ENCODE measurements around the gene LRRC4C. TPM values are rescaled to one million over a fixed set of nuclear protein-coding genes. Genes with fewer than 3 reads are reported as not detected.

The LRRC4C gene
- polyA plus RNA-seq, 1 of the 3 experiments (the other 2 are of a cell fraction): 0.16 TPM

DNA sequence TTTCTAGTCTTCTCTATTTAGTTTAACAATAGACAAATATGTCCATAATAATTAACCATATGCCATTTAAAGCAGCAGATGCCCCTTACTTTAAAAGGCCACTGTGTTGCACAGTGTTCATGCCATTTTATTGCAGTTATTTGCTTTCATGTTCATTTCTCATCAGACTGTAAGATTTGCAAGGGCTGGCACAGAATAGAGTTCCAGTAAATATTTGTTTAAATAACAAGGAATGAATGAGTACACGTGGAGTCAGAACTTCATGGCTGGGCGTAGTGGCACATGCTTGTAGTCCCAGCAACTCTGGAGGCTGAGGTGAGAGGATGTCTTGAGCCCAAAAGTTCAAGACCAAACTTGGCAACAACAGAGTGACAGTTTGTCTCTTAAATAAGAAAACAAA, 1228.6 kb downstream of the LRRC4C start:
- Histone ChIP-seq H3K79me2 (ENCODE audit: insufficient read depth) (no peaks in the 10 kb centered on the region), H3K36me3 (replicated peaks in 1 of 2; ENCODE audit: control insufficient read depth in 1 of 2, insufficient read depth in 2 of 2, low read length in 1 of 2) (no peaks in the 10 kb centered on the region), H4K20me1 (ENCODE audit: insufficient read depth) (no peaks in the 10 kb centered on the region), H3F3A (replicated peaks; ENCODE audit: insufficient read depth) (no peaks in the 10 kb centered on the region), H3K9me3 (no peaks in the 10 kb centered on the region), H3K27ac (ENCODE audit: low read depth in 2 of 2, low read length in 1 of 2) (no peak overlapping the region), H3K4me1 (ENCODE audit: control insufficient read depth in 1 of 2, insufficient read depth in 2 of 2, low read depth in 1 of 2, low read length in 1 of 2) (peaks cover 0 to 8% of the 10 kb centered on the region in 2 experiments; a peak in 1 of 4 replicates), H3K9me2 (no peaks in the 10 kb centered on the region), H3K4me2 (no peak overlapping the region), H3K27me3 (ENCODE audit: insufficient read depth) (no peaks in the 10 kb centered on the region), H3K9ac (no peak overlapping the region), H2AFZ (ENCODE audit: low read depth) (no peak overlapping the region), H3K4me3 (ENCODE audit: low read depth in 2 of 2, low read length in 1 of 2) (no peak overlapping the region)
- ChIA-PET CTCF (no interaction called here), POLR2A (no interaction called here)
- no peak for TF ChIP-seq TAF1 (IDR thresholded peaks at IDR 0.05; ENCODE audit: borderline replicate concordance, low read depth, low read length)
- no peak for TF ChIP-seq RCOR1 (IDR thresholded peaks at IDR 0.05; ENCODE audit: low read length)
- TF ChIP-seq, protein P1, sequence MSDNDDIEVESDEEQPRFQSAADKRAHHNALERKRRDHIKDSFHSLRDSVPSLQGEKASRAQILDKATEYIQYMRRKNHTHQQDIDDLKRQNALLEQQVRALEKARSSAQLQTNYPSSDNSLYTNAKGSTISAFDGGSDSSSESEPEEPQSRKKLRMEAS (IDR thresholded peaks at IDR 0.05; ENCODE audit: low read depth): no peak
- TF ChIP-seq FOXJ3 (CRISPR knock-in tag; IDR thresholded peaks at IDR 0.05): no peak
- no peak for TF ChIP-seq MXI1 (IDR thresholded peaks at IDR 0.05; ENCODE audit: low read depth, low read length)
- TF ChIP-seq MEF2A (IDR thresholded peaks at IDR 0.05; ENCODE audit: borderline replicate concordance, low read depth): no peak
- TF ChIP-seq RXRA (IDR thresholded peaks at IDR 0.05; ENCODE audit: borderline replicate concordance, low read depth): no peak
- TF ChIP-seq PBX3 (IDR thresholded peaks at IDR 0.05): no peak
- no peak for TF ChIP-seq ZBTB33 (IDR thresholded peaks at IDR 0.05; ENCODE audit: borderline replicate concordance, low read depth)
- TF ChIP-seq ELF1 (IDR thresholded peaks at IDR 0.05): no peak
- no peak for TF ChIP-seq FOSL2 (IDR thresholded peaks at IDR 0.05; ENCODE audit: borderline replicate concordance, low read depth)
- TF ChIP-seq, protein P2, sequence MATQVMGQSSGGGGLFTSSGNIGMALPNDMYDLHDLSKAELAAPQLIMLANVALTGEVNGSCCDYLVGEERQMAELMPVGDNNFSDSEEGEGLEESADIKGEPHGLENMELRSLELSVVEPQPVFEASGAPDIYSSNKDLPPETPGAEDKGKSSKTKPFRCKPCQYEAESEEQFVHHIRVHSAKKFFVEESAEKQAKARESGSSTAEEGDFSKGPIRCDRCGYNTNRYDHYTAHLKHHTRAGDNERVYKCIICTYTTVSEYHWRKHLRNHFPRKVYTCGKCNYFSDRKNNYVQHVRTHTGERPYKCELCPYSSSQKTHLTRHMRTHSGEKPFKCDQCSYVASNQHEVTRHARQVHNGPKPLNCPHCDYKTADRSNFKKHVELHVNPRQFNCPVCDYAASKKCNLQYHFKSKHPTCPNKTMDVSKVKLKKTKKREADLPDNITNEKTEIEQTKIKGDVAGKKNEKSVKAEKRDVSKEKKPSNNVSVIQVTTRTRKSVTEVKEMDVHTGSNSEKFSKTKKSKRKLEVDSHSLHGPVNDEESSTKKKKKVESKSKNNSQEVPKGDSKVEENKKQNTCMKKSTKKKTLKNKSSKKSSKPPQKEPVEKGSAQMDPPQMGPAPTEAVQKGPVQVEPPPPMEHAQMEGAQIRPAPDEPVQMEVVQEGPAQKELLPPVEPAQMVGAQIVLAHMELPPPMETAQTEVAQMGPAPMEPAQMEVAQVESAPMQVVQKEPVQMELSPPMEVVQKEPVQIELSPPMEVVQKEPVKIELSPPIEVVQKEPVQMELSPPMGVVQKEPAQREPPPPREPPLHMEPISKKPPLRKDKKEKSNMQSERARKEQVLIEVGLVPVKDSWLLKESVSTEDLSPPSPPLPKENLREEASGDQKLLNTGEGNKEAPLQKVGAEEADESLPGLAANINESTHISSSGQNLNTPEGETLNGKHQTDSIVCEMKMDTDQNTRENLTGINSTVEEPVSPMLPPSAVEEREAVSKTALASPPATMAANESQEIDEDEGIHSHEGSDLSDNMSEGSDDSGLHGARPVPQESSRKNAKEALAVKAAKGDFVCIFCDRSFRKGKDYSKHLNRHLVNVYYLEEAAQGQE (IDR thresholded peaks at IDR 0.05; ENCODE audit: low read depth, low read length): no peak
- TF ChIP-seq RAD21 (IDR thresholded peaks at IDR 0.05; ENCODE audit: low read length): no peak
- TF ChIP-seq SIN3A (IDR thresholded peaks at IDR 0.05; ENCODE audit: borderline replicate concordance, low read depth, low read length): no peak
- no peak for TF ChIP-seq TEAD4 (IDR thresholded peaks at IDR 0.05; ENCODE audit: borderline replicate concordance, insufficient read depth)
- 86% methylated on average over 2 of the region's 2 CpGs for WGBS (ENCODE audit: low lambda C conversion rate)
- no peak for DNase-seq

All from SK-N-SH (cell line).